ENCODE data around the gene SLC46A1. TPM values are rescaled to one million over a fixed set of nuclear protein-coding genes. Genes with fewer than 3 reads are reported as not detected.
"Not testable (repeated sequence)": the region's sequence is repeated elsewhere in the genome, so short reads cannot be mapped to it uniquely, and the experiment has no call there.

SLC46A1 gene
- 2.7 and 13.6 TPM in 2 replicates for total RNA-seq (2014; rRNA removed; shearing (Covaris generic); ENCODE audit: low replicate concordance)

GRCh38 chr17:28405632-28406472, at the start of gene SLC46A1:
Gene SLC46A1 (minus strand): TSS chr17:28406212. CDS start chr17:28406114, 98 bp downstream.
- H3K4me3 ChIP-seq, result peak within 1 kb of the TSS; percentile 61
- no peaks in the 10 kb centered on the region for H3K9me3 ChIP-seq
- DNase-seq, result peak; percentile 72
- no peaks in the 10 kb centered on the region for H3K27me3 ChIP-seq
- no peaks in the 10 kb centered on the region; the same call in 1 of the 2 replicates for H3K36me3 ChIP-seq

- Histone ChIP-seq H3K27me3 (peaks cover 16% of the 10 kb centered on the region; the same call in 1 of the 2 replicates), H3K36me3 (no peaks in the 10 kb centered on the region), H3K9me3 (peaks cover 14% of the 10 kb centered on the region), H3K4me3 (no peak overlapping the region)
- DNase-seq, result no peak
These were observed 43.8 kb upstream of the SLC46A1 start for GRCh38 chr17:28449859-28450258.

DNA sequence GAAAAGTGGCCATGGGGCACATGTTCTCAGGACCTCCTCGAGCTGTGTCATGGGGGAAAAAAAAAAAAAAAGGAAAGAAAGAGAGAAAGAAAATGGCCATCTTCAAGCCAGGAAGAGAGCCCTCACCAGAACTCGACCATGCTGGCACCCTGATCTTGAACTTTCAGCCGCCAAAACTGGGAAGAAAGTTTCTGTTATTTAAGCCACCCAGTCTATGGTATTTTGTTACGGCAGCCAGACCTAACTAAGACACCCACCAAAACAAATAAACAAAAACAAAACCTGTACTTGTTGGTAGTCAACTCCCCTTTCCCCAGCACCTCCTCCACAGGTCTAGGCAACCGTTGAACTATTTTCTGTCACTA, 41.4 kb upstream of the SLC46A1 start:
- H3K9me3 ChIP-seq, result peaks cover 14% of the 10 kb centered on the region
- no peak for DNase-seq
- peaks cover 13% of the 10 kb centered on the region; the same call in 1 of the 2 replicates for H3K27me3 ChIP-seq
- no peak overlapping the region for H3K4me3 ChIP-seq
- no peaks in the 10 kb centered on the region for H3K36me3 ChIP-seq

- Histone ChIP-seq H3K36me3 (no peaks in the 10 kb centered on the region), H3K9me3 (peaks cover 14% of the 10 kb centered on the region), H3K27me3 (peaks cover 13% of the 10 kb centered on the region; the same call in 1 of the 2 replicates), H3K4me3 (no peak overlapping the region)
- DNase-seq, result no peak
These were observed 40.8 kb upstream of the SLC46A1 start for GRCh38 chr17:28446716-28447395.

DNA sequence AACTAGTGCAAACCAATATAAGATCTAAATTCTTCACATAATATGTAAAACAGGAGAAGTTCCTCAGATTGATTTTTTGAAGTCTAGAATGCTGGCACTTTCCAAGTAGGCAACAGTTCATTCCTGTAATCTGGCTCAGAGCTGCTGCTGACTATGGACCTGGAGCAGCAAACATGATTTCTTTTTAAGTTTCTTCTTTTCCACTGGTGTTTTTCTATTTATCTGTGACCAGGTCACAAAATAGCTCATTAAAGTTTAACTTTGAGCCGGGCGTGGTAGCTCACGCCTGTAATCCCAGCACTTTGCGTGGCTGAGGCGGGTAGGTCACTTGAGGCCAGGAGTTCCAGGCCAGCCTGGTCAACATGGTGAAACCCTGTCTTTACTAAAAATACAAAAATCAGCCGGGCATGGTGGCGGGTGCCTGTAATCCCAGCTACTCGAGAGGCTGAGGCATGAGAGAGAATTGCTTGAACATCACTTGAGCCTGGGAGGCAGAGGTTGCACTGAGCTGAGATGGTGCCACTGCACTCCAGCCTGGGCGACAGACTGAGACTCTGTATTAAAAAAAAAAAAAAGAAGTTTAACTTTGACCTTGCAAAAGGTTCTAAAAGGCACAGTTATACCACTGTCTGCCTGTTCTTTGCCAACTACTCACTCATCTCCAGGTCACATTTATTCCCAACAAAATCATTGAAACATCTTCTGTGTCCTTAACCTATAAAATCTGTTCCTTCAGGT, 38.1 kb upstream of the SLC46A1 start:
- Histone ChIP-seq H3K27me3 (peaks cover 9% of the 10 kb centered on the region), H3K9me3 (peaks cover 8% of the 10 kb centered on the region; the same call in 1 of the 2 replicates), H3K4me3 (no peak overlapping the region), H3K36me3 (no peaks in the 10 kb centered on the region)
- no peak for DNase-seq

DNA sequence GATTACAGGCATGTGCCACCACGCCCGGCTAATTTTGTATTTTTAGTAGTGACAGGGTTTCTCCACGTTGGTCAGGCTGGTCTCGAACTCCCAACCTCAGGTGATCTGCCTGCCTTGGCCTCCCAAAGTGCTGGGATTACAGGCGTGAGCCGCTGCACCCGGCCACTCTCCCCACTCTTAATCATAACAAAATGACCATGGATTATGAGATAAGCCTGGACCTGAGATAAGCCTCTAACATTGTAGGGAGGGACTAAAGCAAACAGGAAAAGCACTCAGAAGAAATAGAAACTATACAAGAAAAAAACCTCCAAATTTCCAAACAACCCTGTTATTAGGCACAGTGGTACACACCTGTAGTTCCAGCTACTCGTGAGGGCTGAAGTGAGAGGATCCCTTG, 28.3 kb upstream of the SLC46A1 start:
- H3K27me3 ChIP-seq, result peaks cover 11% of the 10 kb centered on the region
- H3K9me3 ChIP-seq, H3K36me3 ChIP-seq, DNase-seq, H3K4me3 ChIP-seq: not testable (repeated sequence)

DNA sequence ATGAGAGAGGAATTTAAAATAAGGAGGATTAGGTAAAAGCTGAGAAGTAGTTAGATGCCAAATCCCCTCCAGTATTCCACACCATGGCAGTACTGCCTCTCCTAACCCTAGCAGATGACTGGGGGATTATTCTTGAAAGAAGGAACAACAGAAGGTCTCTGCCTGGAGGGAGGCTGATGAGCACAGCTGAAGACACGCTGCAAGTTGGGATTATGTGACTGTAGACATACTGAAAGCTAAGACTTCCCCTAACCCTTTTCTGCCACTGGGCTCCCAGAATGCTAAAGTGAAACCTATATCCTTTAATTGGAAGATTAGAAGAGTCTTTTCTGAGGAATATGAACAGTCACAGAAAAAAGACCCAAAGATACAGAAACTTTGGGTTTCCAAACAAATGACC, 27.7 kb upstream of the SLC46A1 start:
- H3K4me3 ChIP-seq, result no peak overlapping the region
- peaks cover 11% of the 10 kb centered on the region for H3K27me3 ChIP-seq
- no peaks in the 10 kb centered on the region for H3K9me3 ChIP-seq
- no peaks in the 10 kb centered on the region for H3K36me3 ChIP-seq
- DNase-seq, result no peak

DNA sequence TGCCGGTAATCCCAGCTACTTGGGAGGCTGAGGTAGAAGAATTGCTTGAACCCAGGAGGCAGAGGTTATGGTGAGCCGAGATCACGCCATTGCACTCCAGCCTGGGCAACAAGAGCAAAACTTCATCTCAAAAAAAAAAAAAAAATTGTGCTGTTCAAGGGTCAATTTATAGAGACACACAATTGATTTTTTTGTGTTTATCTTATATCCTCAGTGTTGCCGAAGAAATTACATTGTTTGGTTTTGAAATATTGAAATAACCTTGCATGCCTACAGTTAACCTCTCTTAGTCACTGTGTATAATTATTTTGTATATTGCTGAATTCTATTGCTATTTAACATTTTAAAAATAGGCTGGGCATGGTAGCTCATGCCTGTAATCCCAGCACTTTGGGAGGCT, 22.0 kb upstream of the SLC46A1 start:
- DNase-seq, H3K27me3 ChIP-seq, H3K9me3 ChIP-seq, H3K36me3 ChIP-seq, H3K4me3 ChIP-seq: not testable (repeated sequence)

- H3K4me3 ChIP-seq, result no peak overlapping the region
- H3K27me3 ChIP-seq, result peaks cover 3% of the 10 kb centered on the region; the same call in 1 of the 2 replicates
- H3K9me3 ChIP-seq, result no peaks in the 10 kb centered on the region
- no peaks in the 10 kb centered on the region for H3K36me3 ChIP-seq
- no peak for DNase-seq
These were observed 21.4 kb upstream of the SLC46A1 start for GRCh38 chr17:28427371-28427770.

DNA sequence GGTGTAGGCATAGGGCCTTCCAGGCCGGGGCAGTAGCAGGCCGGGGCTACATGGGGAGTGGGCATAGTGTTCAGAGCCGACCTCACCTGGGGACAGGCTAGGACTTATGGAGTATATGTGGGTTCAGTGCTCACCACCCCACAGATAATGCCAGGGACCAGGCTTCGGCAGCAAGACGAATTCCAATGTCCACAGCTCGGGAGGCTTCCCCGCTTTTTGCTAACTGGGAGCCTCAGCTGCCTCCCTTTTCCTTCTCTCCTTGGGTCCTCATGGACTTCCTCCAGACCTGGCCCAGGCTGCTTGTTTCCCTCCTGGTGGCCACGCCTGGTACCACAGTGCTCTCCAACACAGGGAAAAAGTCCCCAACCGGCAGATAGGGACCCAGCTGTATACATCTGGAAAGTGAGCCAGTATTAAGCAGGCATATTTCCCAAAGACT, 20.1 kb upstream of the SLC46A1 start:
- H3K27me3 ChIP-seq, result no peaks in the 10 kb centered on the region
- no peak for DNase-seq
- H3K9me3 ChIP-seq, result no peaks in the 10 kb centered on the region
- no peak overlapping the region for H3K4me3 ChIP-seq
- H3K36me3 ChIP-seq, result no peaks in the 10 kb centered on the region

- Histone ChIP-seq H3K9me3 (no peaks in the 10 kb centered on the region), H3K27me3 (no peaks in the 10 kb centered on the region), H3K36me3 (no peaks in the 10 kb centered on the region), H3K4me3 (no peak overlapping the region)
- no peak for DNase-seq
These were observed 19.2 kb upstream of the SLC46A1 start for GRCh38 chr17:28425206-28425605.

DNA sequence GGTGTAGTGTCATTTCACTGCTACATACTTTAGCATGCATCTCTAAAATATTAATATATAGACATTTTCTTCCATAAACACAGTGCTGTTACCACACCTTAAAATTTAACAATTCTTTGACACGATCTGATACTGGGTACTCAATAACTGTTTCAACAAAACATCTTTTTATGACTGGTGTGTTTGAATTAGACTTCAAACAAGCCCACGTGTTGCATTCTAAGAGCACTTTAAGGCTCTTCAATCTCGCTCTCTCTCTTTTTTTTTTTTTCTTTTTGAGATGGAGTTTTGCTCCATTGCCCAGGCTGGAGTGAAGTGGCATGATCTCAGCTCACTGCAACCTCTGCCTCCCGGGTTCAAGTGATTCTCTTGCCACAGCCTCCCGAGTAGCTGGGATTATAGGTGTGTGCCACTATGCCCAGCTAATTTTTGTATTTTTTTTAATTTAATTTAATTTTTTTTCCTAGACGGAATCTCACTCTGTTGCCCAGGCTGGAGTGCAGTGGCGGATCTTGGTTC, 15.8 kb upstream of the SLC46A1 start:
- no peak for DNase-seq
- no peak overlapping the region for H3K4me3 ChIP-seq

GRCh38 chr17:28416703-28417311, 10.8 kb upstream of the SLC46A1 start:
- peak; percentile 57 for DNase-seq
- Histone ChIP-seq H3K4me3 (no peak overlapping the region), H3K9me3 (no peaks in the 10 kb centered on the region), H3K27me3 (no peaks in the 10 kb centered on the region), H3K36me3 (no peaks in the 10 kb centered on the region)

More for the DNA sequence above, 15.8 kb upstream of the SLC46A1 start:
- H3K27me3 ChIP-seq, result no peaks in the 10 kb centered on the region
- no peaks in the 10 kb centered on the region for H3K9me3 ChIP-seq
- H3K36me3 ChIP-seq, result no peaks in the 10 kb centered on the region

DNA sequence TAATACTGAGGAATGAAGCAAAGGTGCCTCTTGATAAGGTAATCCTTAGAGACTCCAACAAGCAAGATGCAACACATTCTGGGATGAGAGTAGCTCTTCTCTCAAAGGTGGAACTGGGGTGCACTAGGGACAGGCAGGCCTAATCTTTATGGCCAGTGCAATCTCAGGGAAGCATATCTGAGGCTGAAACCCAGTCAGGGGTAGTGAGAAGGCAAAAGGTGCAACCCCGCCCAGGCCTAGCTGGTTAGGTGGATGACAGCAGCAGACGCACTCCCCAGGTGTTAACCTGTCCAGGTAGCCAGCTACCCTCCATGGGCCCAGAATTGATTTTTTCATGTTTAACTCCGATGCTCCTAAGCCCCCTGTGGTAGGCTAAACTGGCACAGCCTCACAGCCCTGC, 9.9 kb upstream of the SLC46A1 start:
- Histone ChIP-seq H3K9me3 (no peaks in the 10 kb centered on the region), H3K36me3 (no peaks in the 10 kb centered on the region), H3K4me3 (no peak overlapping the region), H3K27me3 (no peaks in the 10 kb centered on the region)
- no peak for DNase-seq

GRCh38 chr17:28413804-28414203, 7.8 kb upstream of the SLC46A1 start:
- Histone ChIP-seq H3K4me3 (no peak overlapping the region), H3K27me3 (no peaks in the 10 kb centered on the region), H3K36me3 (no peaks in the 10 kb centered on the region), H3K9me3 (no peaks in the 10 kb centered on the region)
- DNase-seq, result no peak

DNA sequence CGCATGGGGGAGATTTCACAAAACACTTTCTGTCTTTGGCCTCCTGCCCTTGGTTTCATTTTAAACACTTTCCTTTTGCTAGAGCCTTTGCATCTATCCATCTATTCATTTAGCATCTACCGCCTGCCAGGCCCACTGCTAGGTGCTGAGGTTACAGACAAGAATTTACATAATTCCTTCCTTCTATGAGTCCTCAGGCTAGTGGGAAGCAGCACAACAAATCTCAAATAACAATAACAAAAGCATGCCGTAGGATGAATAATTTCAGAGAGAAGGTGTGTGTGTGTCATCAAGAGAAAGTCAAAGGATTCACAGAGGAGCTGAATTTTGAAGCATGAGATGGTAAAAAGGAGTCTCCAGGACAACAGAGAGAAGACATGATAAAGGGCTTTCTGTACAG, 6.1 kb upstream of the SLC46A1 start:
- no peak overlapping the region for H3K4me3 ChIP-seq
- no peaks in the 10 kb centered on the region for H3K27me3 ChIP-seq
- DNase-seq, result no peak
- H3K9me3 ChIP-seq, result no peaks in the 10 kb centered on the region
- H3K36me3 ChIP-seq, result no peaks in the 10 kb centered on the region
